ENCODE data around the gene HRH1.

DNA sequence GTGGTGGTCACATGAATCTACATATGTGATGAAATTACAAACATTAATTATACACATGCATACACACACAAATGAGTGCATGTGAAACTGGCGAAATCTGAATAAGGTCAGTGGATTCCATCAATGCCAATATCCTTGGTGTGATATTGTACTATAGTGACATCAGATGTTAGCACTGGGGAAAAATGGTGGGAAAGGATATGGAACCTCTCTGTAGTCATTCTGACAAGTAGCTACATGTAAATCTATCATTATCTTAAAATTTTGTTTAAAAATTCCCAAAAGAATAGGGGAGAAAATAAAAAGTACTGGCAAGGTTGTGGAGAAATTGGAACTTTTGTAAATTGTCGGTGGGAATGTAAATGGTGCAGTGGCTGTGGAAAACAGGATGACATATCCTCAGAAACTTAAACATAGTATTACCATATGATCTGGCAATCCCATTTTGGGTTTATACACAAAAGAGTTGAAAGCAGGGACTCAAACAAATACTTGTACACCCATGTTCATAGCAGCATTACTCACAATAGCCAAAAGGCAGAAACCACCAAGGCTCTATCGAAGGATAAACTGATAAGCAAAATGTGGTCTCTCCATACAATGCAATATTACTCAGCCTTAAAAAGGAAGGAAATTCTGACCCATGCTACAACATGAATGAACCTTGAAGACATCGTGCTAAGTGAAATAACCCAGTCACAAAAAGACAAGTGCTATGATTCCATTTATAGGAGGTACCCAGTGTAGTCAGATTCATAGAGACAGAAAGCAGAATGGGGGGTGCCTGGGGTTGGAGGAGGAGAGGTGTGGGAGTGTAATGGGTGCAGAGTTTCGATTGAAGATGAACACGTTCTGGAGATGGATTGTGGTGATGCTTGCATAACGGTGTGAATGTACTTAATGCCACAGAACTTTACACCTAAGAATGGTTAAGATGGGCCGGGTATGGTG lies 25.3 kb upstream of the HRH1 start:
- no peak for TF ChIP-seq EZH2 (IDR thresholded peaks at IDR 0.05; ENCODE audit: borderline replicate concordance, low read depth, low read length, severe bottlenecking)
- TF ChIP-seq, protein P1, sequence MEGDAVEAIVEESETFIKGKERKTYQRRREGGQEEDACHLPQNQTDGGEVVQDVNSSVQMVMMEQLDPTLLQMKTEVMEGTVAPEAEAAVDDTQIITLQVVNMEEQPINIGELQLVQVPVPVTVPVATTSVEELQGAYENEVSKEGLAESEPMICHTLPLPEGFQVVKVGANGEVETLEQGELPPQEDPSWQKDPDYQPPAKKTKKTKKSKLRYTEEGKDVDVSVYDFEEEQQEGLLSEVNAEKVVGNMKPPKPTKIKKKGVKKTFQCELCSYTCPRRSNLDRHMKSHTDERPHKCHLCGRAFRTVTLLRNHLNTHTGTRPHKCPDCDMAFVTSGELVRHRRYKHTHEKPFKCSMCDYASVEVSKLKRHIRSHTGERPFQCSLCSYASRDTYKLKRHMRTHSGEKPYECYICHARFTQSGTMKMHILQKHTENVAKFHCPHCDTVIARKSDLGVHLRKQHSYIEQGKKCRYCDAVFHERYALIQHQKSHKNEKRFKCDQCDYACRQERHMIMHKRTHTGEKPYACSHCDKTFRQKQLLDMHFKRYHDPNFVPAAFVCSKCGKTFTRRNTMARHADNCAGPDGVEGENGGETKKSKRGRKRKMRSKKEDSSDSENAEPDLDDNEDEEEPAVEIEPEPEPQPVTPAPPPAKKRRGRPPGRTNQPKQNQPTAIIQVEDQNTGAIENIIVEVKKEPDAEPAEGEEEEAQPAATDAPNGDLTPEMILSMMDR (IDR thresholded peaks at IDR 0.05; ENCODE audit: extremely low read depth in 1 of 2, insufficient read depth in 1 of 2, low read depth in 1 of 2, low read length in 2 of 2) = no peak
- TF ChIP-seq POLR2A (IDR thresholded peaks at IDR 0.05; ENCODE audit: low read depth, low read length) = no peak
- no peak for TF ChIP-seq POLR2AphosphoS5 (IDR thresholded peaks at IDR 0.05; ENCODE audit: insufficient read depth, low read depth, low read length)
- no peak for TF ChIP-seq FOS (IDR thresholded peaks at IDR 0.05; ENCODE audit: borderline replicate concordance, insufficient read depth, low read length)
- TF ChIP-seq, protein P2, sequence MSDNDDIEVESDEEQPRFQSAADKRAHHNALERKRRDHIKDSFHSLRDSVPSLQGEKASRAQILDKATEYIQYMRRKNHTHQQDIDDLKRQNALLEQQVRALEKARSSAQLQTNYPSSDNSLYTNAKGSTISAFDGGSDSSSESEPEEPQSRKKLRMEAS (IDR thresholded peaks at IDR 0.05; ENCODE audit: insufficient read depth, insufficient read length) = no peak
- TF ChIP-seq MYC (IDR thresholded peaks at IDR 0.05; ENCODE audit: low read depth, low read length) = no peak
